Endodermal cell (in vitro differentiated cells): Measurements from ENCODE around the gene ABCC5. TPM values are rescaled to one million over a fixed set of nuclear protein-coding genes. Genes with fewer than 3 reads are reported as not detected.

Experiments used
- DNase-seq: peaks from one replicate; pipeline ENCODE4 v3.0.0-alpha.2; 2017
- H3K27ac ChIP-seq: 2 replicates; pipeline ENCODE4 v1.5.1; 2013; ENCODE audit warnings: mild to moderate bottlenecking, low read depth, low read length, moderate library complexity
- H3K27me3 ChIP-seq: 2 replicates; pipeline ENCODE4 v1.6.1; 2013; ENCODE audit warnings: mild to moderate bottlenecking, low read length, moderate library complexity; ENCODE audit not compliant: insufficient read depth, control insufficient read depth, poor library complexity, severe bottlenecking
- H3K36me3 ChIP-seq: 2 replicates; pipeline ENCODE4 v1.7.0; 2013; ENCODE audit warnings: mild to moderate bottlenecking, low read length, moderate library complexity; ENCODE audit not compliant: control insufficient read depth, insufficient read depth
- H3K4me1 ChIP-seq: one replicate; pipeline ENCODE4 v1.7.0; 2013; ENCODE audit warnings: low read length; ENCODE audit not compliant: control insufficient read depth, insufficient read depth
- H3K4me3 ChIP-seq: 2 replicates; pipeline ENCODE4 v1.5.1; 2013; ENCODE audit warnings: mild to moderate bottlenecking, low read length, moderate library complexity
- H3K9ac ChIP-seq: 2 replicates; pipeline ENCODE4 v1.6.1; 2013; ENCODE audit warnings: mild to moderate bottlenecking, low read length, moderate library complexity; ENCODE audit not compliant: poor library complexity, severe bottlenecking; ENCODE audit errors: extremely low read depth
- H3K9me3 ChIP-seq: 2 replicates; pipeline ENCODE4 v1.6.1; 2013; ENCODE audit warnings: mild to moderate bottlenecking, low read length, moderate library complexity; ENCODE audit not compliant: control insufficient read depth
- H3K27ac Mint-ChIP-seq: 2 replicates; pipeline ENCODE4 v1.8.0; 2020; ENCODE audit warnings: mixed read lengths
- H3K27me3 Mint-ChIP-seq: 2 replicates; pipeline ENCODE4 v1.8.0; 2021; ENCODE audit warnings: mild to moderate bottlenecking, mixed read lengths; ENCODE audit not compliant: insufficient read depth
- H3K36me3 Mint-ChIP-seq: 2 replicates; pipeline ENCODE4 v1.8.0; 2020; ENCODE audit warnings: low read depth, mixed read lengths
- H3K4me1 Mint-ChIP-seq: 2 replicates; pipeline ENCODE4 v1.8.0; 2020; ENCODE audit warnings: mixed read lengths
- H3K4me3 Mint-ChIP-seq: 2 replicates; pipeline ENCODE4 v1.8.0; 2020; ENCODE audit warnings: mild to moderate bottlenecking, moderate library complexity, mixed read lengths
- H3K9me3 Mint-ChIP-seq: 2 replicates; pipeline ENCODE4 v1.8.0; 2020; ENCODE audit warnings: mild to moderate bottlenecking, mixed read lengths
- CTCF ChIP-seq: fragments of 200-600 bp; sonication (generic); conservative IDR thresholded peaks from 2 replicates; pipeline ENCODE4 v1.5.0; 2021; ENCODE audit warnings: antibody characterized with exemption, mild to moderate bottlenecking
- WGBS, 2 experiments: methylation state at CpG; one replicate each; pipeline versions ENCODE4 v1.1.5 to v1.1.7; 2013; ENCODE audit warnings: missing lambda C conversion rate in 2 of 2, mixed read lengths in 1 of 2; ENCODE audit not compliant: insufficient coverage in 1 of 2, insufficient read length in 1 of 2; 5-methylcytosine and 5-hydroxymethylcytosine counted together
- total RNA-seq, 2 donors: library from RNA; stranded (reverse); fragmentation: NEBNext Ultra II Directional in 1 of 2; extraction: Animal tissue kit (Norgen Biotek cat#: 25700) in 1 of 2; gene quantifications; 2 replicates in 1 of 2; 3 replicates in 1 of 2; pipeline ENCODE4 v1.2.1, GENCODE V29; 2021

The ABCC5 gene
- total RNA-seq, 2 donors from 2014 or later: 32.8 to 35.7 TPM

- peak; percentile 82 for DNase-seq
- Histone ChIP-seq H3K9me3 (no peaks in the 10 kb centered on the region), H3K36me3 (no peaks in the 10 kb centered on the region), H3K4me3 (no peak overlapping the region), H3K4me1 (peaks cover 3% of the 10 kb centered on the region), H3K27me3 (peaks cover 90% of the 10 kb centered on the region), H3K27ac (no peak overlapping the region), H3K9ac (no peak overlapping the region)
- no peak overlapping the region for H3K27ac Mint-ChIP-seq
- H3K4me1 Mint-ChIP-seq: peaks cover 5% of the 10 kb centered on the region
- H3K9me3 Mint-ChIP-seq: no peaks in the 10 kb centered on the region
- WGBS, 2 experiments: 67 to 76% methylated on average over 4 to 10 of the region's 10 CpGs
- peaks cover 96% of the 10 kb centered on the region for H3K27me3 Mint-ChIP-seq
- no peaks in the 10 kb centered on the region for H3K36me3 Mint-ChIP-seq
- no peak for TF ChIP-seq CTCF
- no peak overlapping the region for H3K4me3 Mint-ChIP-seq
These were observed 104.6 kb downstream of the ABCC5 start for GRCh38 chr3:183912895-183913579.

GRCh38 chr3:183911763-183912506, 105.7 kb downstream of the ABCC5 start:
- peaks cover 95% of the 10 kb centered on the region for H3K27me3 Mint-ChIP-seq

GRCh38 chr3:183911087-183911486, 106.6 kb downstream of the ABCC5 start:
- DNase-seq: no peak
- no peak for TF ChIP-seq CTCF
- H3K9me3 ChIP-seq: no peaks in the 10 kb centered on the region
- H3K36me3 Mint-ChIP-seq: no peaks in the 10 kb centered on the region
- no peaks in the 10 kb centered on the region for H3K36me3 ChIP-seq
- H3K4me1 ChIP-seq: peaks cover 3% of the 10 kb centered on the region
- peaks cover 76% of the 10 kb centered on the region for H3K27me3 ChIP-seq
- no peak overlapping the region for H3K27ac ChIP-seq
- no peak overlapping the region for H3K4me3 ChIP-seq
- 88 to 90% methylated on average over 3 to 6 of the region's 6 CpGs for WGBS, 2 experiments
- H3K4me1 Mint-ChIP-seq: peaks cover 9% of the 10 kb centered on the region
- H3K27ac Mint-ChIP-seq: no peak overlapping the region
- no peak overlapping the region for H3K9ac ChIP-seq
- H3K9me3 Mint-ChIP-seq: no peaks in the 10 kb centered on the region
- H3K27me3 Mint-ChIP-seq: peaks cover 95% of the 10 kb centered on the region
- H3K4me3 Mint-ChIP-seq: no peak overlapping the region

More at GRCh38 chr3:183911763-183912506, 105.7 kb downstream of the ABCC5 start:
- Mint-ChIP-seq H3K36me3 (no peaks in the 10 kb centered on the region), H3K27ac (no peak overlapping the region), H3K9me3 (no peaks in the 10 kb centered on the region), H3K4me1 (peaks cover 9% of the 10 kb centered on the region), H3K4me3 (no peak overlapping the region)
- peaks cover 3% of the 10 kb centered on the region for H3K4me1 ChIP-seq
- H3K9me3 ChIP-seq: no peaks in the 10 kb centered on the region
- no peak overlapping the region for H3K9ac ChIP-seq
- WGBS, 2 experiments: 87 to 94% methylated on average over 6 to 8 of the region's 8 CpGs
- no peak overlapping the region for H3K27ac ChIP-seq
- H3K27me3 ChIP-seq: peaks cover 79% of the 10 kb centered on the region
- H3K4me3 ChIP-seq: no peak overlapping the region
- H3K36me3 ChIP-seq: no peaks in the 10 kb centered on the region
- DNase-seq: no peak
- no peak for TF ChIP-seq CTCF
